Adipose tissue (tissue), 3 donors: ENCODE data around the gene SPATA32. TPM values are rescaled to one million over a fixed set of nuclear protein-coding genes. Genes with fewer than 3 reads are reported as not detected.
"Not testable (repeated sequence)": the region's sequence is repeated elsewhere in the genome, so short reads cannot be mapped to it uniquely, and the experiment has no call there.

Experiments
- H3K27ac ChIP-seq: one replicate; pipeline ENCODE4 v1.5.1; 2013; ENCODE audit warnings: low read depth, low read length
- WGBS, 3 donors: extraction: QIAGEN DNeasy Blood & Tissue Kit; methylation state at CpG; one replicate each; pipeline ENCODE4 v1.1.7; 2013; 5-methylcytosine and 5-hydroxymethylcytosine counted together
- polyA plus RNA-seq, 3 donors: library from polyadenylated mRNA; stranded (reverse); fragments of 200-250 nt; gene quantifications; one replicate each; pipeline ENCODE4 v1.2.3, GENCODE V29; 2013
- donor health status: healthy with polysubstance abuse.
- donor health status: Bipolar disorder and iron deficiency.
- donor health status: healthy.

Gene SPATA32
- polyA plus RNA-seq, 3 donors, result 0.05 to 0.07 TPM; not detected in 1

- no peak overlapping the region for H3K27ac ChIP-seq
- WGBS, 3 donors, result 83 to 85% (median 84%) methylated on average over 15 to 16 of the region's 16 CpGs
Measured at GRCh38 chr17:45257115-45257514, 4.8 kb downstream of the SPATA32 start.

- WGBS, 3 donors, result 71 to 83% (median 80%) methylated on average over 14 of the region's 14 CpGs
- no peak overlapping the region for H3K27ac ChIP-seq
Measured at GRCh38 chr17:45256114-45256966, 5.6 kb downstream of the SPATA32 start.

GRCh38 chr17:45255358-45255757, 6.5 kb downstream of the SPATA32 start:
- H3K27ac ChIP-seq, result no peak overlapping the region
- 92 to 100% (median 96%) methylated on average over 8 of the region's 8 CpGs for WGBS, 3 donors

GRCh38 chr17:45253879-45254278, 8.0 kb downstream of the SPATA32 start:
- WGBS, 3 donors, result 87 to 92% (median 91%) methylated on average over 4 of the region's 4 CpGs
- no peak overlapping the region for H3K27ac ChIP-seq

GRCh38 chr17:45253237-45253636, 8.7 kb downstream of the SPATA32 start:
- WGBS, 3 donors, result 85 to 94% (median 93%) methylated on average over 7 of the region's 7 CpGs
- not testable (repeated sequence) for H3K27ac ChIP-seq

- no peak overlapping the region for H3K27ac ChIP-seq
- 60 to 68% (median 65%) methylated on average over 7 of the region's 7 CpGs for WGBS, 3 donors
Measured at GRCh38 chr17:45251931-45252330, 10.0 kb downstream of the SPATA32 start.

- H3K27ac ChIP-seq, result no peak overlapping the region
- 11 to 25% (median 20%) methylated on average over 34 to 39 of the region's 39 CpGs for WGBS, 3 donors
Measured at GRCh38 chr17:45248132-45248957, 13.5 kb downstream of the SPATA32 start.

GRCh38 chr17:45247429-45248131, 14.3 kb downstream of the SPATA32 start:
- 1 to 2% (median 2%) methylated on average over 52 to 61 of the region's 61 CpGs for WGBS, 3 donors
- H3K27ac ChIP-seq, result no peak overlapping the region

GRCh38 chr17:45246861-45247428, 14.9 kb downstream of the SPATA32 start:
- no peak overlapping the region for H3K27ac ChIP-seq
- WGBS, 3 donors, result 11 to 31% (median 19%) methylated on average over 32 to 33 of the region's 33 CpGs

- no peak overlapping the region for H3K27ac ChIP-seq
- 73 to 86% (median 74%) methylated on average over 8 of the region's 8 CpGs for WGBS, 3 donors
Measured at GRCh38 chr17:45246338-45246737, 15.6 kb downstream of the SPATA32 start.

GRCh38 chr17:45244725-45245656, 16.9 kb downstream of the SPATA32 start:
- 81 to 95% (median 93%) methylated on average over 21 of the region's 21 CpGs for WGBS, 3 donors
- no peak overlapping the region for H3K27ac ChIP-seq

- no peak overlapping the region for H3K27ac ChIP-seq
- WGBS, 3 donors, result 75 to 86% (median 84%) methylated on average over 18 of the region's 18 CpGs
Measured at GRCh38 chr17:45243750-45244149, 18.1 kb downstream of the SPATA32 start.

GRCh38 chr17:45242029-45242414, 19.9 kb downstream of the SPATA32 start:
- H3K27ac ChIP-seq, result no peak overlapping the region
- WGBS, 3 donors, result 40 to 71% (median 42%) methylated on average over 5 to 18 of the region's 18 CpGs

GRCh38 chr17:45241328-45242028, 20.4 kb downstream of the SPATA32 start:
- H3K27ac ChIP-seq, result no peak overlapping the region

GRCh38 chr17:45240905-45241327, 21.0 kb downstream of the SPATA32 start:
- H3K27ac ChIP-seq, result no peak overlapping the region
- 28 to 82% (median 63%) methylated on average over 21 of the region's 21 CpGs for WGBS, 3 donors

More at GRCh38 chr17:45241328-45242028, 20.4 kb downstream of the SPATA32 start:
- 7 to 60% (median 50%) methylated on average over 39 to 62 of the region's 62 CpGs for WGBS, 3 donors

- no peak overlapping the region for H3K27ac ChIP-seq
- WGBS, 3 donors, result 95 to 97% (median 97%) methylated on average over 7 of the region's 7 CpGs
Measured at GRCh38 chr17:45238155-45238774, 23.6 kb downstream of the SPATA32 start.
